Activated B cell treated with CpG ODN at 0.5 μM for 24 hours (primary cell): Measurements from ENCODE around the gene KCNK17. TPM values are rescaled to one million over a fixed set of nuclear protein-coding genes. Genes with fewer than 3 reads are reported as not detected.

Experiments
- ATAC-seq: fragments of 200-7000 bp; cut with Tn5 transposase; one replicate; pipeline ENCODE4 v1.10.0; 2021; ENCODE audit warnings: low read depth, mild to moderate bottlenecking, moderate library complexity
- CTCF ChIA-PET: fragments of 350-600 bp; sonication (Branson Sonifier 250); formaldehyde crosslinking; loops from one replicate; lab custom pipeline; 2021; ENCODE audit warnings: antibody characterized with exemption; lab: Charles Lee
- POLR2A ChIA-PET: fragments of 350-600 bp; sonication (Branson Sonifier 250); formaldehyde crosslinking; loops from one replicate; lab custom pipeline; 2021; ENCODE audit warnings: antibody characterized with exemption; lab: Charles Lee
- DNase-seq: peaks from one replicate; pipeline ENCODE4 v3.0.0; 2022
- H3K27ac Mint-ChIP-seq: one replicate; pipeline ENCODE4 v1.8.0; 2020; ENCODE audit warnings: mixed read lengths
- H3K27me3 Mint-ChIP-seq: one replicate; pipeline ENCODE4 v1.8.0; 2021; ENCODE audit warnings: mixed read lengths
- H3K36me3 Mint-ChIP-seq: one replicate; pipeline ENCODE4 v1.8.0; 2021; ENCODE audit warnings: low read depth, mixed read lengths
- H3K4me1 Mint-ChIP-seq: one replicate; pipeline ENCODE4 v1.8.0; 2021; ENCODE audit warnings: mixed read lengths
- H3K4me3 Mint-ChIP-seq: one replicate; pipeline ENCODE4 v1.8.0; 2020; ENCODE audit warnings: mild to moderate bottlenecking, mixed read lengths
- H3K9me3 Mint-ChIP-seq: one replicate; pipeline ENCODE4 v1.8.0; 2020; ENCODE audit warnings: mixed read lengths
- CTCF ChIP-seq: fragments of 200-600 bp; IDR thresholded peaks from one replicate; pipeline ENCODE4 v1.8.0; 2022; ENCODE audit warnings: antibody characterized with exemption, mild to moderate bottlenecking
- intact Hi-C: fragments of 100-400 bp; cut with micrococcal nuclease; formaldehyde crosslinking; loops from one replicate; pipeline ENCODE4 v1.15.1; 2024
- total RNA-seq: library from RNA; stranded (reverse); gene quantifications from 2 replicates; pipeline ENCODE4 v1.2.3, GENCODE V29; 2022

Gene KCNK17
- total RNA-seq, 1 donor from 2014 or later = not detected

DNA sequence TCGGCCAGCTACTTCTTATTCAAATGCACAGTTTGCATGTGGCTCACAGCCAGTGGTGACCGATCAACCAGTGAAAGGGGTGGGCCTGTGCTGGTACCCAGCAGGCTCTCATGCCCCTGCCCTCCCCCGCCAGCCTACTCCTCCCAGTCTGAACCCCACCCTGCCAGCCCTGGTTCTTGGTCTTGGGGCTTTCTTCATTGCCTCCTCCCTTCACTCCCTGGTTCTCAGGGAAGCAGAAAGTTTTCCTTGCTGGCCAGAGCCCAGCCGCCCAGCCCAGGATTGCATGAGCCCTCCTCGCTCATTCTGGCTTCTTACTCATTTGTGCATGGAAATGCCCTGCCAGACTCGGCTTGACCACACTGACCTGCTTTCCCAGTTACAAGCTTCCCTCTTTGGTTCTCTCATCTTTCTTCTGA is 40.8 kb downstream of the KCNK17 start:
- Mint-ChIP-seq H3K27ac (no peak overlapping the region), H3K4me1 (no peaks in the 10 kb centered on the region), H3K36me3 (no peaks in the 10 kb centered on the region), H3K4me3 (no peak overlapping the region), H3K27me3 (peaks cover 17% of the 10 kb centered on the region), H3K9me3 (peaks cover 3% of the 10 kb centered on the region)
- DNase-seq (no peak), ATAC-seq (no peak)
- intact Hi-C loops = no loop called here
- no peak for TF ChIP-seq CTCF
- ChIA-PET CTCF (no interaction called here), POLR2A (no interaction called here)

- ATAC-seq = no peak
- H3K4me1 Mint-ChIP-seq = no peaks in the 10 kb centered on the region
- no peak for TF ChIP-seq CTCF
- no peak for DNase-seq
- peaks cover 3% of the 10 kb centered on the region for H3K9me3 Mint-ChIP-seq
- ChIA-PET CTCF (no interaction called here), POLR2A (no interaction called here)
- H3K27ac Mint-ChIP-seq = no peak overlapping the region
- peaks cover 9% of the 10 kb centered on the region for H3K27me3 Mint-ChIP-seq
- intact Hi-C loops = no loop called here
- no peak overlapping the region for H3K4me3 Mint-ChIP-seq
- no peaks in the 10 kb centered on the region for H3K36me3 Mint-ChIP-seq
These were observed 44.3 kb downstream of the KCNK17 start for GRCh38 chr6:39269961-39270360.

GRCh38 chr6:39268721-39269120 is 45.5 kb downstream of the KCNK17 start:
- peaks cover 14% of the 10 kb centered on the region for H3K27me3 Mint-ChIP-seq
- H3K4me1 Mint-ChIP-seq = no peaks in the 10 kb centered on the region
- POLR2A ChIA-PET = no interaction called here
- TF ChIP-seq CTCF = no peak
- intact Hi-C loops = no loop called here
- H3K27ac Mint-ChIP-seq = no peak overlapping the region
- no peak for ATAC-seq
- no peak for DNase-seq
- no peaks in the 10 kb centered on the region for H3K36me3 Mint-ChIP-seq
- CTCF ChIA-PET = no interaction called here
- peaks cover 3% of the 10 kb centered on the region for H3K9me3 Mint-ChIP-seq
- H3K4me3 Mint-ChIP-seq = no peak overlapping the region

DNA sequence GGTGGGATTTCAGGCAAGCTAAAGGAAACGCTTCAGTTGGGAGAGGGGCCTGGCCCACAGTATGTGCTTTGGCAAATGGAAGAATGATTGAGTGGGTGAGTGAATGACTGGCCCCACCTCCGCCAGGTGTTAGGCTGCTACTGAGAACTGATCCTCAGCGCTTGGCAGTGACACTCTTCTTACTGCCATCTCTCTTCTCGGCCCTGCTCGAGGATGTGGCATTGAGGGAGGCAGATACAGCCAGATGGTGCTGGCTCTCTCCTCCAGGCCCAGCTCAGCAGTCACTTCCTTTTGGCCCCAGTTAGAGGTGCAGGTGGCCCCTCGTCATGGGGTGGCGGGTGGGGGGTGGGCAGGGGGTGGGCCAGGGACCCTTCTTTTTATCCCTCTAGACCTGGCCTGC is 46.0 kb downstream of the KCNK17 start:
- Mint-ChIP-seq H3K27me3 (peaks cover 11% of the 10 kb centered on the region), H3K4me1 (no peaks in the 10 kb centered on the region), H3K27ac (no peak overlapping the region), H3K4me3 (no peak overlapping the region), H3K36me3 (no peaks in the 10 kb centered on the region), H3K9me3 (peaks cover 3% of the 10 kb centered on the region)
- ChIA-PET CTCF (no interaction called here), POLR2A (no interaction called here)
- intact Hi-C loops = no loop called here
- DNase-seq (no peak), ATAC-seq (no peak)
- no peak for TF ChIP-seq CTCF

DNA sequence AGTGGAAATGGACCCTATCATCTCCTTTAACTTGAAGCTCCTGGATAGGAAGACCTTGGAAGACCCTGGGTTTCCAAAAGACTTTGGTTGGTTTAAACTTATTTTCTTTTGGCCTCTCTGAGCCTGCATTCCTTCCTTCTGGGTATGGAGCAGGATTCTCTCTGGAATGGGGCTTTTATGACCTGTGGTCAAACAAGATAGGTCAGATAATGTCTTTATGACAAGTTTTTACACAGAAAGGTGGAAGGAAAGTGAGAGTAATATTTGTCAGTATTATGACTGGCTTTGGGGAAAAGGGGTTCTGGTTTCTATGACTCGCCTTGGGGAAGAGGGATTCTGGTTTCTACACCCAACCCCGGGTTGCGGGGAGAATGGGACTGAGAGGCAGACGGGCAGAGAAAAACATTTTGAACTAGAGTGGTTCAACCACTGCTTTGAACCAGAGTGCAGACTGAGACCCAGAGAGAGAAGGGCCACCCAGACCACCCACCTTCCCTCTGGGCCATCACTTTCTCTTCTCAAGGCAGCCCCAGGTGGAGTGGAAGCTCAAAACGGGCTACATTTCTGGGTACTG is 47.4 kb downstream of the KCNK17 start:
- Mint-ChIP-seq H3K27me3 (peaks cover 15% of the 10 kb centered on the region), H3K27ac (no peak overlapping the region), H3K36me3 (no peaks in the 10 kb centered on the region), H3K9me3 (no peaks in the 10 kb centered on the region), H3K4me1 (no peaks in the 10 kb centered on the region), H3K4me3 (no peak overlapping the region)
- intact Hi-C loops = no loop called here
- CTCF ChIA-PET = no interaction called here
- no peak for TF ChIP-seq CTCF
- ATAC-seq (no peak), DNase-seq (no peak)
- POLR2A ChIA-PET = no interaction called here
